GM20431 (cell line): Measurements from ENCODE around the gene E2F4.

Experiments
- in situ Hi-C: fragments of 300-500 bp; cut with MseI, MboI; formaldehyde crosslinking; loops from one replicate; pipeline ENCODE4 v1.15.0; 2020; ENCODE audit warnings: low sequenced_read_pairs; ENCODE audit not compliant: unreplicated experiment

The E2F4 gene

DNA sequence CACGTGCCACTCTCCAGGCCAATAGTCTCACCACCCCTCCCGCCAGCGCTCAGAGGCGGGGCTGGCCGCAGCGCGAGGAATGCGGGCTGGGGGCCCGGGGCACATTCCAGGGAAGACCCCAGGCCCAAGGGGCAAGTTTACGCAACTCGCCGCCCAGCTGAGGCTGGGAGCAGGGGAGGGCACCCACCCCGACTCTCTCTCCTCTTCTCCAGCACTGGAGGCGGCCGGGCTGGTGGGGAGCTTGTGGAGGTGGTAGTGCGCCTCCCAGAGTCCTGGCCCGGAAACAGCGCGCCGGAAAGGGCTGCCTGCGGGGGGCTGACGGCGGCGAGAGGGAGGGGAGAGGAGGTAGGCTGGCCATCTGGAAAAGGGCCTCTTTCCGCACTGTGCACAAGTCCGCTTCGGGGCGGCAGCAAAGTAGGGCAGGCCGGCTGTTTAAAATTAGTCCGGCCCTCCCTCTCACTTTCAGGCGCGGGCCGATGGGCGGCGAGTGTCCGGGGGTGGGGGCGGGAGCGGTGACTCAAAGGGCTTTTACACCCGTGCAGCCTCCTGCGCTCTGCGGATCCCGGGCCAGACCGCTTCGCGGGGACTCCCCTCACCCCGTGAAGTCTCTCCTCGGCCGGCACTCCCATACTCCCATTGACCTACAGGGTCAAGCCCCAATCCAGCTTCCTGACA, 54.3 kb downstream of the E2F4 start:
- in situ Hi-C loops, result no loop called here

DNA sequence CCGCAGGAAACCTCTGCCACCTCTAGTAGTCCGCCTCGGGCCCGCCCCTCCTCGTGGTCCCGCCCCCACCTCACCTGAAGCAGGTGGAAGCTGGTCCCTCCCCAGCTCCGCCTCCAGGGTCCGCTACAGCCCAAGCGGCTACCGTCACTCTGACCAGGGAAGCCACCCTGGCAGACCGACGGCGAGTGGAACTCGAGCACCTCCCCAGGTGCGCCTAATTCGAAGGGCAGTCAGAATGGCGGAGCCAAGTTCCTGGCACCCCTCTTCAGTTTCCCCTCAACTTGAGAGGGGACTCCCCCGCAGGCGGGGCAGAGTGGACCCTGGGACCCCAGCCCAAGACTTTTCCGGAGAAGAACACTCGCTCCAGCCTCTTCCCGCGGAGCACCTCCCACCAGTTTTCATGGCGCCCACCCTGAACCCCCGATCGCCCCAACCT, 54.8 kb downstream of the E2F4 start:
- in situ Hi-C loops, result no loop called here

- in situ Hi-C loops, result no loop called here
Measured at GRCh38 chr16:67247192-67248072, 55.5 kb downstream of the E2F4 start, which contains the start of gene FHOD1. TSS of gene FHOD1 (minus strand) at chr16:67247481. CDS start at chr16:67247410, 71 bp downstream.

GRCh38 chr16:67248073-67248400, 56.1 kb downstream of the E2F4 start:
- in situ Hi-C loops, result no loop called here
